ENCODE measurements around the gene RAB40C.

GRCh38 chr16:646679-647172 is 56.9 kb downstream of the RAB40C start:
- TF ChIP-seq CTCF (conservative IDR thresholded peaks at IDR 0.05; ENCODE audit: low read depth, low read length) = no peak
- no peak for TF ChIP-seq EZH2 (IDR thresholded peaks at IDR 0.05; ENCODE audit: borderline replicate concordance, low read depth, low read length, poor library complexity, severe bottlenecking)
